Brain microvascular endothelial cell (primary cell): ENCODE measurements around the gene HAND1.

Experiments
- DNase-seq: peaks from one replicate; pipeline ENCODE4 v3.0.0-alpha.2; 2020
- H3K27ac ChIP-seq: fragments of 250-450 bp; sonication (Bioruptor Pico); 2 replicates; pipeline ENCODE4 v1.5.1; 2020; ENCODE audit warnings: mild to moderate bottlenecking, moderate library complexity
- H3K27me3 ChIP-seq: fragments of 250-450 bp; sonication (Bioruptor Pico); replicated peaks from 2 replicates; pipeline ENCODE4 v1.5.1; 2020; ENCODE audit warnings: mild to moderate bottlenecking
- H3K36me3 ChIP-seq: fragments of 250-450 bp; sonication (Bioruptor Pico); replicated peaks from 2 replicates; pipeline ENCODE4 v1.5.1; 2020; ENCODE audit warnings: mild to moderate bottlenecking
- H3K4me3 ChIP-seq: 2 replicates; pipeline ENCODE4 v1.5.1; 2011; ENCODE audit warnings: low read depth, mild to moderate bottlenecking, control low read depth, low read length, moderate library complexity
- CTCF ChIP-seq: IDR thresholded peaks from 2 replicates; pipeline ENCODE4 v1.5.1; 2011; ENCODE audit warnings: low read depth, mild to moderate bottlenecking, moderate library complexity, low read length, control low read depth, inconsistent platforms; ENCODE audit errors: missing control alignments
- in situ Hi-C: cut with HindIII; loops from 2 replicates; pipeline ENCODE4 v1.10.0; 2017; ENCODE audit warnings: low sequenced_read_pairs, low pct_ligation_motif_present

HAND1 gene

GRCh38 chr5:154494036-154494435 lies 16.0 kb upstream of the HAND1 start:
- no peak overlapping the region for H3K27ac ChIP-seq
- no peak overlapping the region for H3K4me3 ChIP-seq
- H3K27me3 ChIP-seq = peaks cover 46% of the 10 kb centered on the region
- no peak for DNase-seq
- no peaks in the 10 kb centered on the region for H3K36me3 ChIP-seq
- TF ChIP-seq CTCF = no peak
- in situ Hi-C loops = loop anchor here (25.0 kb wide), 1 partner anchor 118 kb away; no protein-coding TSS in a partner anchor

- H3K27me3 ChIP-seq = peaks cover 49% of the 10 kb centered on the region
Observed at GRCh38 chr5:154493274-154493673, 15.2 kb upstream of the HAND1 start.

GRCh38 chr5:154491941-154492340 lies 13.9 kb upstream of the HAND1 start:
- no peak for DNase-seq
- no peaks in the 10 kb centered on the region for H3K36me3 ChIP-seq
- H3K4me3 ChIP-seq = no peak overlapping the region
- in situ Hi-C loops = loop anchor here (25.0 kb wide), 1 partner anchor 120 kb away; no protein-coding TSS in a partner anchor
- no peak for TF ChIP-seq CTCF
- H3K27ac ChIP-seq = no peak overlapping the region
- H3K27me3 ChIP-seq = peaks cover 59% of the 10 kb centered on the region

More at GRCh38 chr5:154493274-154493673, 15.2 kb upstream of the HAND1 start:
- Histone ChIP-seq H3K4me3 (no peak overlapping the region), H3K36me3 (no peaks in the 10 kb centered on the region), H3K27ac (no peak overlapping the region)
- TF ChIP-seq CTCF = no peak
- in situ Hi-C loops = loop anchor here (25.0 kb wide), 1 partner anchor 119 kb away; no protein-coding TSS in a partner anchor
- no peak for DNase-seq

GRCh38 chr5:154487541-154487940 lies 9.5 kb upstream of the HAND1 start:
- TF ChIP-seq CTCF = no peak
- no peak for DNase-seq

GRCh38 chr5:154486427-154486866 lies 8.4 kb upstream of the HAND1 start:
- Histone ChIP-seq H3K27ac (no peak overlapping the region), H3K27me3 (peaks cover 76% of the 10 kb centered on the region), H3K4me3 (no peak overlapping the region), H3K36me3 (no peaks in the 10 kb centered on the region)
- DNase-seq = no peak
- no peak for TF ChIP-seq CTCF
- in situ Hi-C loops = loop anchor here (25.0 kb wide), 1 partner anchor 126 kb away; no protein-coding TSS in a partner anchor

More at GRCh38 chr5:154487541-154487940, 9.5 kb upstream of the HAND1 start:
- Histone ChIP-seq H3K36me3 (no peaks in the 10 kb centered on the region), H3K27ac (no peak overlapping the region), H3K4me3 (no peak overlapping the region), H3K27me3 (peaks cover 73% of the 10 kb centered on the region)
- in situ Hi-C loops = loop anchor here (25.0 kb wide), 1 partner anchor 125 kb away; no protein-coding TSS in a partner anchor
